Sigmoid colon (tissue), 7 donors: ENCODE data around the gene ITGA1. TPM values are rescaled to one million over a fixed set of nuclear protein-coding genes. Genes with fewer than 3 reads are reported as not detected.

Source experiments
- DNase-seq: peaks from one replicate; pipeline ENCODE4 v3.0.0-alpha.2; 2019
- H3K27ac ChIP-seq, 4 donors: fragments of 200-600 bp; sonication (generic); one replicate each; pipeline ENCODE4 v1.5.1; 2016 to 2019; ENCODE audit warnings: mild to moderate bottlenecking in 1 of 4
- H3K27me3 ChIP-seq, 3 donors: fragments of 200-600 bp; sonication (generic); one replicate each; pipeline ENCODE4 v1.5.1; 2019; ENCODE audit warnings: mild to moderate bottlenecking in 1 of 3
- H3K36me3 ChIP-seq, 4 donors: fragments of 200-600 bp; sonication (generic); one replicate each; pipeline ENCODE4 v1.5.1; 2016 to 2019
- H3K4me1 ChIP-seq, 4 donors: fragments of 200-600 bp; sonication (generic); one replicate each; pipeline ENCODE4 v1.5.1; 2017 to 2019
- H3K4me3 ChIP-seq, 4 donors: fragments of 200-600 bp; sonication (generic); one replicate each; pipeline ENCODE4 v1.5.1; 2017 to 2019; ENCODE audit warnings: mild to moderate bottlenecking in 2 of 4, moderate library complexity in 1 of 4
- H3K9me3 ChIP-seq, 4 donors: fragments of 200-600 bp in 3 of 4; sonication (generic) in 3 of 4; one replicate each; pipeline versions ENCODE4 v1.5.1 to v1.6.1; 2013 to 2019
- CTCF ChIP-seq, 4 experiments: fragments of 450-650 bp in 3 of 4; fragments of 200-600 bp in 1 of 4; IDR thresholded peaks; one replicate each; pipeline ENCODE4 v1.5.1; 2016 to 2019; ENCODE audit warnings: antibody characterized with exemption in 4 of 4, mild to moderate bottlenecking in 3 of 4, moderate library complexity in 2 of 4
- EP300 ChIP-seq, 4 donors: sonication (generic); formaldehyde crosslinking; IDR thresholded peaks; one replicate each; pipeline ENCODE4 v1.6.1; 2017; ENCODE audit warnings: antibody characterized with exemption in 4 of 4
- POLR2A ChIP-seq, 2 donors: fragments of 450-650 bp; IDR thresholded peaks; one replicate each; pipeline ENCODE4 v1.6.1; 2016; ENCODE audit warnings: antibody characterized with exemption in 2 of 2, mild to moderate bottlenecking in 2 of 2, moderate library complexity in 2 of 2
- POLR2AphosphoS5 ChIP-seq, 4 donors: sonication (generic); formaldehyde crosslinking; IDR thresholded peaks; one replicate each; pipeline ENCODE4 v1.6.1; 2017; ENCODE audit warnings: antibody characterized with exemption in 4 of 4
- WGBS, 2 donors: extraction: QIAGEN DNeasy Blood & Tissue Kit; methylation state at CpG; one replicate each; pipeline ENCODE4 v1.1.7; 2013; 5-methylcytosine and 5-hydroxymethylcytosine counted together
- intact Hi-C: fragments of 100-400 bp; cut with DNase I; formaldehyde crosslinking; loops from one replicate; pipeline ENCODE4 v1.15.1; 2023
- polyA plus RNA-seq, 3 donors: library from polyadenylated mRNA; stranded (reverse); fragments of 200-250 nt; gene quantifications; one replicate each; pipeline ENCODE4 v1.2.3, GENCODE V29; 2013
- total RNA-seq, 4 donors: library from RNA; depleted of rRNA; stranded (reverse); fragments of >200 nt; gene quantifications; one replicate each; pipeline ENCODE4 v1.1.0, GENCODE V29; 2016
- donor health status: healthy with polysubstance abuse.
- donor health status: Bipolar disorder and iron deficiency.
- donor health status: healthy.

ITGA1 gene
- total and polyA plus RNA-seq, 7 donors, result 1.8 to 511 (median 162) TPM

GRCh38 chr5:52807037-52807436 is 19.3 kb downstream of the ITGA1 start:
- Histone ChIP-seq H3K27me3 (no peaks in the 10 kb centered on the region), H3K4me3 (no peak overlapping the region), H3K36me3 (peaks cover 0 to 2% (median 0%) of the 10 kb centered on the region in 4 donors), H3K9me3 (no peaks in the 10 kb centered on the region), H3K4me1 (peaks cover 0 to 98% (median 90%) of the 10 kb centered on the region in 4 donors), H3K27ac (peak overlapping the region; percentile 71 to 97 (median 94))
- intact Hi-C loops, result no loop called here
- DNase-seq, result no peak
- TF ChIP-seq CTCF (IDR thresholded peaks at IDR 0.05) (no peak), POLR2AphosphoS5 (IDR thresholded peaks at IDR 0.05) (no peak), POLR2A (IDR thresholded peaks at IDR 0.05) (no peak), EP300 (IDR thresholded peaks at IDR 0.05) (no peak)

GRCh38 chr5:52807723-52808122 is 20.0 kb downstream of the ITGA1 start:
- Histone ChIP-seq H3K9me3 (no peaks in the 10 kb centered on the region), H3K27ac (peak overlapping the region; percentile 71 to 97 (median 94)), H3K36me3 (no peaks in the 10 kb centered on the region), H3K4me3 (no peak overlapping the region), H3K4me1 (peaks cover 0 to 98% (median 88%) of the 10 kb centered on the region in 4 donors), H3K27me3 (no peaks in the 10 kb centered on the region)
- no peak for TF ChIP-seq EP300 (IDR thresholded peaks at IDR 0.05)
- TF ChIP-seq POLR2AphosphoS5 (IDR thresholded peaks at IDR 0.05), result no peak
- TF ChIP-seq POLR2A (IDR thresholded peaks at IDR 0.05), result no peak
- no peak for TF ChIP-seq CTCF (IDR thresholded peaks at IDR 0.05)
- DNase-seq, result no peak
- intact Hi-C loops, result no loop called here

GRCh38 chr5:52808316-52808901 is 20.7 kb downstream of the ITGA1 start:
- no peaks in the 10 kb centered on the region for H3K27me3 ChIP-seq
- TF ChIP-seq POLR2AphosphoS5 (IDR thresholded peaks at IDR 0.05), result peak; percentile 26 to 81 (median 72)
- TF ChIP-seq CTCF (IDR thresholded peaks at IDR 0.05), result no peak
- TF ChIP-seq EP300 (IDR thresholded peaks at IDR 0.05), result peak in 2 of 4 donors; percentile 13 to 59
- no peak for TF ChIP-seq POLR2A (IDR thresholded peaks at IDR 0.05)

GRCh38 chr5:52809884-52810283 is 22.2 kb downstream of the ITGA1 start:
- TF ChIP-seq EP300 (IDR thresholded peaks at IDR 0.05), result no peak
- peak in 1 of 4 donors; percentile 10 for TF ChIP-seq POLR2AphosphoS5 (IDR thresholded peaks at IDR 0.05)
- intact Hi-C loops, result no loop called here
- Histone ChIP-seq H3K4me1 (peaks cover 0 to 100% (median 90%) of the 10 kb centered on the region in 4 donors), H3K27ac (peak overlapping the region; percentile 71 to 97 (median 94)), H3K9me3 (no peaks in the 10 kb centered on the region), H3K36me3 (no peaks in the 10 kb centered on the region), H3K4me3 (no peak overlapping the region), H3K27me3 (no peaks in the 10 kb centered on the region)
- no peak for DNase-seq
- WGBS, 2 donors, result 61 to 71% methylated on average over 1 of the region's 1 CpG

More at GRCh38 chr5:52808316-52808901, 20.7 kb downstream of the ITGA1 start:
- Histone ChIP-seq H3K9me3 (no peaks in the 10 kb centered on the region), H3K36me3 (no peaks in the 10 kb centered on the region), H3K4me1 (peaks cover 0 to 100% (median 89%) of the 10 kb centered on the region in 4 donors), H3K4me3 (no peak overlapping the region), H3K27ac (peak overlapping the region; percentile 71 to 97 (median 94))
- no peak for DNase-seq
- intact Hi-C loops, result no loop called here
- 64 to 71% methylated on average over 2 of the region's 2 CpGs for WGBS, 2 donors

GRCh38 chr5:52810426-52810825 is 22.7 kb downstream of the ITGA1 start:
- peaks cover 0 to 100% (median 91%) of the 10 kb centered on the region in 4 donors for H3K4me1 ChIP-seq
- H3K9me3 ChIP-seq, result no peaks in the 10 kb centered on the region
- no peaks in the 10 kb centered on the region for H3K36me3 ChIP-seq
- no peaks in the 10 kb centered on the region for H3K27me3 ChIP-seq
- H3K27ac ChIP-seq, result peak overlapping the region; percentile 71 to 97 (median 94)
- intact Hi-C loops, result no loop called here
- TF ChIP-seq POLR2A (IDR thresholded peaks at IDR 0.05) (no peak), CTCF (IDR thresholded peaks at IDR 0.05) (no peak), EP300 (IDR thresholded peaks at IDR 0.05) (no peak), POLR2AphosphoS5 (IDR thresholded peaks at IDR 0.05) (no peak)
- WGBS, 2 donors, result 44 to 96% methylated on average over 1 of the region's 1 CpG
- DNase-seq, result no peak
- no peak overlapping the region for H3K4me3 ChIP-seq
